Measurements from ENCODE around the gene AKR1E2. TPM values are rescaled to one million over a fixed set of nuclear protein-coding genes. Genes with fewer than 3 reads are reported as not detected.

Gene AKR1E2
- total RNA-seq, 1 donor from 2014 or later: 1.4 TPM

- Mint-ChIP-seq H3K9me3 (ENCODE audit: unreplicated experiment) (no peaks in the 10 kb centered on the region), H3K4me1 (ENCODE audit: low read depth, unreplicated experiment) (peaks cover 23% of the 10 kb centered on the region), H3K36me3 (ENCODE audit: low read depth, unreplicated experiment) (no peaks in the 10 kb centered on the region), H3K4me3 (ENCODE audit: unreplicated experiment) (no peak overlapping the region), H3K27me3 (ENCODE audit: low read depth, unreplicated experiment) (no peaks in the 10 kb centered on the region), H3K27ac (ENCODE audit: unreplicated experiment) (peak overlapping the region; percentile 75)
- no peak overlapping the region for H3K4me3 ChIP-seq (ENCODE audit: insufficient read depth, low read depth, low read length)
- H2AFZ ChIP-seq (ENCODE audit: low read depth, low read length): no peak overlapping the region
- no peak for TF ChIP-seq EZH2 (IDR thresholded peaks at IDR 0.05; ENCODE audit: insufficient read depth, low read length)
- no peak for TF ChIP-seq CTCF (IDR thresholded peaks at IDR 0.05; ENCODE audit: insufficient read depth, low read depth, low read length)
- H3K4me2 ChIP-seq (ENCODE audit: low read length): peak overlapping the region; percentile 58
- no peaks in the 10 kb centered on the region for H3K79me2 ChIP-seq (ENCODE audit: insufficient read depth, low read length)
- FAIRE-seq (peak; percentile 91), DNase-seq (ENCODE audit: low read depth) (peak; percentile 90)
- peak overlapping the region; percentile 88 for H3K27ac ChIP-seq (ENCODE audit: low read depth, low read length)
- no peaks in the 10 kb centered on the region for H3K9me3 ChIP-seq (ENCODE audit: insufficient read depth, low read depth, low read length)
- no peaks in the 10 kb centered on the region for H4K20me1 ChIP-seq (ENCODE audit: insufficient read depth, low read length)
- no peaks in the 10 kb centered on the region for H3K27me3 ChIP-seq (ENCODE audit: insufficient read depth, low read length)
- H3K4me1 ChIP-seq (ENCODE audit: insufficient read depth, low read length): peaks cover 32% of the 10 kb centered on the region
- no peaks in the 10 kb centered on the region for H3K36me3 ChIP-seq (ENCODE audit: insufficient read depth, low read length)
- H3K9ac ChIP-seq (ENCODE audit: low read length): peak overlapping the region; percentile 61
Measured at GRCh38 chr10:4807761-4808507, 18.1 kb upstream of the AKR1E2 start.

GRCh38 chr10:4809156-4809555 lies 16.9 kb upstream of the AKR1E2 start:
- no peaks in the 10 kb centered on the region for H3K9me3 Mint-ChIP-seq (ENCODE audit: unreplicated experiment)
- Histone ChIP-seq H3K9ac (ENCODE audit: low read length) (no peak overlapping the region), H3K79me2 (ENCODE audit: insufficient read depth, low read length) (no peaks in the 10 kb centered on the region), H4K20me1 (ENCODE audit: insufficient read depth, low read length) (no peaks in the 10 kb centered on the region), H3K27ac (ENCODE audit: low read depth, low read length) (peak overlapping the region; percentile 70), H3K4me1 (ENCODE audit: insufficient read depth, low read length) (peaks cover 37% of the 10 kb centered on the region), H3K4me2 (ENCODE audit: low read length) (no peak overlapping the region), H3K36me3 (ENCODE audit: insufficient read depth, low read length) (no peaks in the 10 kb centered on the region), H3K27me3 (ENCODE audit: insufficient read depth, low read length) (no peaks in the 10 kb centered on the region), H2AFZ (ENCODE audit: low read depth, low read length) (no peak overlapping the region), H3K4me3 (ENCODE audit: insufficient read depth, low read depth, low read length) (no peak overlapping the region), H3K9me3 (ENCODE audit: insufficient read depth, low read depth, low read length) (no peaks in the 10 kb centered on the region)
- peaks cover 26% of the 10 kb centered on the region for H3K4me1 Mint-ChIP-seq (ENCODE audit: low read depth, unreplicated experiment)
- no peaks in the 10 kb centered on the region for H3K27me3 Mint-ChIP-seq (ENCODE audit: low read depth, unreplicated experiment)
- TF ChIP-seq EZH2 (IDR thresholded peaks at IDR 0.05; ENCODE audit: insufficient read depth, low read length): no peak
- no peak for TF ChIP-seq CTCF (IDR thresholded peaks at IDR 0.05; ENCODE audit: insufficient read depth, low read depth, low read length)
- no peak overlapping the region for H3K4me3 Mint-ChIP-seq (ENCODE audit: unreplicated experiment)
- peak; percentile 17 for FAIRE-seq
- H3K27ac Mint-ChIP-seq (ENCODE audit: unreplicated experiment): peak overlapping the region; percentile 77
- no peaks in the 10 kb centered on the region for H3K36me3 Mint-ChIP-seq (ENCODE audit: low read depth, unreplicated experiment)
- DNase-seq (ENCODE audit: low read depth): no peak

GRCh38 chr10:4810092-4810491 lies 15.9 kb upstream of the AKR1E2 start:
- Histone ChIP-seq H3K36me3 (ENCODE audit: insufficient read depth, low read length) (no peaks in the 10 kb centered on the region), H3K27ac (ENCODE audit: low read depth, low read length) (peak overlapping the region; percentile 70), H3K4me2 (ENCODE audit: low read length) (peak overlapping the region; percentile 38), H4K20me1 (ENCODE audit: insufficient read depth, low read length) (no peaks in the 10 kb centered on the region), H3K27me3 (ENCODE audit: insufficient read depth, low read length) (no peaks in the 10 kb centered on the region), H3K9ac (ENCODE audit: low read length) (peak overlapping the region; percentile 58), H2AFZ (ENCODE audit: low read depth, low read length) (peak overlapping the region; percentile 75), H3K79me2 (ENCODE audit: insufficient read depth, low read length) (no peaks in the 10 kb centered on the region), H3K4me3 (ENCODE audit: insufficient read depth, low read depth, low read length) (no peak overlapping the region), H3K4me1 (ENCODE audit: insufficient read depth, low read length) (peaks cover 30% of the 10 kb centered on the region), H3K9me3 (ENCODE audit: insufficient read depth, low read depth, low read length) (no peaks in the 10 kb centered on the region)
- H3K27ac Mint-ChIP-seq (ENCODE audit: unreplicated experiment): no peak overlapping the region
- TF ChIP-seq EZH2 (IDR thresholded peaks at IDR 0.05; ENCODE audit: insufficient read depth, low read length) (no peak), CTCF (IDR thresholded peaks at IDR 0.05; ENCODE audit: insufficient read depth, low read depth, low read length) (no peak)
- DNase-seq (ENCODE audit: low read depth) (peak; percentile 67), FAIRE-seq (no peak)
- no peaks in the 10 kb centered on the region for H3K9me3 Mint-ChIP-seq (ENCODE audit: unreplicated experiment)
- H3K4me3 Mint-ChIP-seq (ENCODE audit: unreplicated experiment): no peak overlapping the region
- H3K4me1 Mint-ChIP-seq (ENCODE audit: low read depth, unreplicated experiment): peaks cover 24% of the 10 kb centered on the region
- H3K36me3 Mint-ChIP-seq (ENCODE audit: low read depth, unreplicated experiment): no peaks in the 10 kb centered on the region
- H3K27me3 Mint-ChIP-seq (ENCODE audit: low read depth, unreplicated experiment): no peaks in the 10 kb centered on the region
